Measurements from ENCODE around the gene EXOC4.
"Not testable (repeated sequence)": the region's sequence is repeated elsewhere in the genome, so short reads cannot be mapped to it uniquely, and the experiment has no call there.

Gene EXOC4

DNA sequence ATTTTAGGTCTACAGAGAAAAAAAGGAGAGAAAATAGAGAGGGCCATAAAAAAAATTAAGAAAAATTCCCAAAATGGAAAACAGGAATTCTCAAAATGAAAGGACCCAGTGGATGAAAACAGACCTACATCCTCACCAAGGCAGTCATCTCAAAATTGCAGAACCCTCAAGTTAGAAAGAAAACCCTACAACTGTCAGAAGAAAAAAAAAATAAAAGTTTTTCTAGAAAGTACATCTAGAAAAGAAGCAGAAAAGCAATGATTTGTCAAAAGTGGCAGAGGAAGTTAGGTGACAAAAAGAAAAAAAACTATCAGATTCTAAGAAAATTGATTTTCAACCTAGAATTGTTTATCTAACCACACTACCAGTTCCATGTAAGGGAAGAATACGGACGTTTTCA is 706.6 kb downstream of the EXOC4 start:
- DNase-seq, result no peak

DNA sequence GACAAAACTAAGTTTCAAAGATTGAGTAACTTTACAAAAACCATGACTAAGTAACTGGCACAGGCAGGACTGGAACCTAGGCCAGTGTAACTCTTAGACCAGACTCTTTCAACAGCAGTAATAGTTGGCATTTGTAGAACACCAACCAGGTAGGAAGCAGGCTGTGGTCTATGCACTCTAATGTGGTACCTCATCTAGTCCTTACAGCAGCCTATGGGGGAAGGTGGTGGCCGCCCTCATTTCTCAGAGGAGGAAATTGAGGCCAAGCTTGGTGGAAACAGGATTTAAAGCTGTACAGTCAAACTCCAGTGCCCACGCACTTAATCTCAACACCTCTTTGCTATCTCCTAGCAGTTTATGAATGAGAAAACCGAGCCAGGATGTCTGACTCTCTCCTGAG is 708.8 kb downstream of the EXOC4 start:
- no peak for DNase-seq

GRCh38 chr7:133962646-133963045 is 709.8 kb downstream of the EXOC4 start:
- no peak for DNase-seq

- DNase-seq, result no peak
These were observed 710.8 kb downstream of the EXOC4 start for GRCh38 chr7:133963629-133964028.

DNA sequence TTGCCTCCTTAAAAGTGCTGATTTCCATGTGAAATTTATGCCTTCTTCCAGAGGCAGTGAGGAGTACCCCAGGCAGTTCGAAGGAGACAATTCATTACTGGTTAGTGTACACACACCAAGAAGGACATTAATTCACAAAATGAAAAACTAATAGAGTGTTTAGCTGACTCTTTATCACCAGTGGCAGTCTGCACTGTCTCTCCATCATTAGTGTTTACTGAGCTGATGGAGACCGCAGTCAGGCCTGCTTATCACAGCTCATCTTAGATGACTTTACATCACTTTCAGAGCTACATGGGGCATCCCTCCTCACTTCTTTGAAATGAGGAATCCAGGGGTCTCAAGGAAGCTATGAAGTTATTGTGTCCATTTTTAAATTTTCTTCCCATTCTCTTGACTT is 718.7 kb downstream of the EXOC4 start:
- DNase-seq, result no peak

GRCh38 chr7:133973710-133974109 is 720.8 kb downstream of the EXOC4 start:
- DNase-seq, result no peak

GRCh38 chr7:133975130-133975529 is 722.3 kb downstream of the EXOC4 start:
- no peak for DNase-seq

GRCh38 chr7:133976140-133976539 is 723.3 kb downstream of the EXOC4 start:
- DNase-seq, result no peak

- DNase-seq, result no peak
These were observed 724.8 kb downstream of the EXOC4 start for GRCh38 chr7:133977409-133978274.

DNA sequence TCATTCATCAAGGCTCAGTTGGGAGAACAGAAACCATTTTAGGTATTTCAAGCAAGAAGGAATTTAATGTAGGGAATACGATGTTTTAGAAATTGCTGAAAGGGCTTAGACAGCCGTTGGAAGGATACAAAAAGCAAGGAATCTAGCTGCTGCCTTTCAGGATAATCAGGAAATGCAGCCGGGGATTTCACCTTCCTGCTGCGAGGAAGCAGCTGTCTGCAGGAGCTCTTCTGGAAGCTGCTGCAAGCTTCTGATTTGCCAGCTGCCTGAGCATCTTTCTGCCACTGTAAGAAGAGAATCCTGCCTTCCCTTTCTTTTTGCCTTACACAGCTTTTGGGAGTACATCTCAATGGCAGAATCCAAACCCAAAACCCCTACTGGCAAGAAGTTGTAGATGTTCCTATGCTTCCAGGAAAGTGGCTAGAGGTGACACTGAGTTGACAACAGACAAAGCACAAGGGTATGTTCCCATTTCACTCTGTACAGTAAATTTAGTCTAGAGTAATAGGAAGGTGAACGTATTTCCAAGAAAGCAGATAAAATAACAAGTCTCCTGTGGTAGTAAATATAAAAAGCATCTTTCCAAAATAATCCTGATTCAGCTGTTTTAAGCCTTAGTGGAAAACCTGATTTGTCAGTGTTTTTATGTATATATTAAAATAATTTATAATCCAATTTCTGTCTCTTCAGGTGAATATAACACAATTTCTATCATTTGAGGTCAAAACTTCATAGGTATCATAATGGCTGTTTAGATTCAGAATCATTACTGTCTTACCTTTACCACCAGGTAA is 725.8 kb downstream of the EXOC4 start:
- no peak for DNase-seq

GRCh38 chr7:133980804-133981203 is 727.9 kb downstream of the EXOC4 start:
- no peak for DNase-seq

- no peak for DNase-seq
These were observed 731.0 kb downstream of the EXOC4 start for GRCh38 chr7:133983685-133984419.

DNA sequence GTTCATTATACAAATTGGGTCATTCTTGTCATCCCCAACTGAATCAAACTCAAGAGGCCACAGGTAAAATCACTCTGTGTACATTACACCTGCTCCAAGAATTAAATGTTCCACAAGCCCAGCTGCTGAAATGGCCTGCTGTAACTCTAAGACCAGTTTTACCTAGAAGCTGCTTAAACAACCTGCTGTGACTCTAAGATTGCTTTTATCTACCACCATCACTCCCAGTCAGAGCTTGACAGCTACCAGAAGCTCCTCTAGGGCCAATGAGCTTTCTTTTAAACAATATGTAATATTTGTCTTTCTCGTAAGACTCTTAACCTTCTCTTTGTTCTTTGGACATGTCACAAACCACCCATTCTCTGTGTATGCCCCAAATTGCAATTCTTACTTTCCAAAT is 732.4 kb downstream of the EXOC4 start:
- no peak for DNase-seq

GRCh38 chr7:133987582-133987981 is 734.7 kb downstream of the EXOC4 start:
- DNase-seq, result no peak

- no peak for DNase-seq
These were observed 740.7 kb downstream of the EXOC4 start for GRCh38 chr7:133993547-133993946.

DNA sequence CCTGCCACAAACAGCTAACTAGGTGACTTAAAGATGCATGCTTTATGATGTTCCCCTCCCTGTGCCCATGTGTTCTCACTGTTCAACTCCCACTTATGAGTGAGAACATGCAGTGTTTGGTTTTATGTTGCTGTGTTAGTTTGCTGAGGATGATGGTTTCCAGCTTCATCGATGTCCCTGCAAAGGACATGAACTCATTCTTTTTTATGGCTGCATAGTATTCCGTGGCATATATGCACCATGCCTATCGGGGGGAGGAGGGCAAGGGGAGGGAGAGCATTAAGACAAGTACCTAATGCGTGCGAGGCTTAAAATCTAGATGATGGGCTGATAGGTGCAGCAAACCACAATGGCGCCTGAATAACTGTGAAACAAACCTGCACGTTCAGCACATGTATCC is 741.2 kb downstream of the EXOC4 start:
- not testable (repeated sequence) for DNase-seq

GRCh38 chr7:133997463-133997862 is 744.6 kb downstream of the EXOC4 start:
- DNase-seq, result no peak

DNA sequence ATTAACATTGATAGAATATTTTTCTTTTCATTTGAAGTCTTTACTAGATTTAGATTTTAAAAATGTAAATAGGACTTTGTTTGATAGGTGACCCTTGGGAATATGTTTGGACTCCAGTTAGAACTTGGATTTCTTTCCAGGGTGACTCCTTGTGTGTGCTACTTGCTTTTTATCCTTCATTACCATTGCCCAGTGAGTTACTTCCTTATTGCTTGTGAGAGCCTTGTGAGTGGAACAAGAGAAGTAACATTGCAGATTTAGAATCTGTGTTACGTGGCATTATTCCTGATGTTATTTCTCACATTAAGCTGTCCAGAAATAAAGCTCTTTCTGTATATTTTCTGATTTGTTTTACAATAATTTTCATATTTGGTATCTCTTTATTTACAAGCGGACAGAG is 746.3 kb downstream of the EXOC4 start:
- no peak for DNase-seq

DNA sequence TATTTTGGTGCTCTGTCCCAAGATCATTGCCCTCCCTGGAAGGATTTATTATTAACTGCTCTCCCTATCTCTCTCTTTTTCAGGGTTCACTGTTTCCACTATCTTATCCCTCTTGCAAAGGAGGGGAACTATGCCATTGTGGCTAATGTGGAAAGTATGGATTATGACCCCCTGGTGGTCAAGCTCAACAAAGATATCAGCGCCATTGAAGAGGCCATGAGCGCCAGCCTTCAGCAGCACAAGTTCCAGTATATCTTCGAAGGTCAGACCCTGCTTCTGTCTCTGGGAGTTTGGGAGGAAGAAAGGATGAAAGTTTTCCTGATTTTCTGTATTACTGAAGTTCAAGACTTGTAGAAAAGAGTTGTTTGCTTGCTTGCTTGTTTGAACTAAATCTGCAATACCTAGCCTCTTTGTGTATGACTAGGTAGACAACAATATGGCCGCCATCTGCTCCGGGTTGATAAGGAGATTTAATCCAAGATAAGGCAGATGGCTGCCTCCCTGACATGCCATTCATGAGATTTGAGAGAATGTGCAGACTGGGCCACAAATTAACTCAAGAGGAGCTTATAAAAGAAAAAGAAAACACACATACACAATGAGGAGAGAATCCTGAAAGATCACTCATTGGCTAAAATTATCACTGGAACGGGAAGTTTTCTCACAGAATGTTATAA is 752.1 kb downstream of the EXOC4 start:
- no peak for DNase-seq

DNA sequence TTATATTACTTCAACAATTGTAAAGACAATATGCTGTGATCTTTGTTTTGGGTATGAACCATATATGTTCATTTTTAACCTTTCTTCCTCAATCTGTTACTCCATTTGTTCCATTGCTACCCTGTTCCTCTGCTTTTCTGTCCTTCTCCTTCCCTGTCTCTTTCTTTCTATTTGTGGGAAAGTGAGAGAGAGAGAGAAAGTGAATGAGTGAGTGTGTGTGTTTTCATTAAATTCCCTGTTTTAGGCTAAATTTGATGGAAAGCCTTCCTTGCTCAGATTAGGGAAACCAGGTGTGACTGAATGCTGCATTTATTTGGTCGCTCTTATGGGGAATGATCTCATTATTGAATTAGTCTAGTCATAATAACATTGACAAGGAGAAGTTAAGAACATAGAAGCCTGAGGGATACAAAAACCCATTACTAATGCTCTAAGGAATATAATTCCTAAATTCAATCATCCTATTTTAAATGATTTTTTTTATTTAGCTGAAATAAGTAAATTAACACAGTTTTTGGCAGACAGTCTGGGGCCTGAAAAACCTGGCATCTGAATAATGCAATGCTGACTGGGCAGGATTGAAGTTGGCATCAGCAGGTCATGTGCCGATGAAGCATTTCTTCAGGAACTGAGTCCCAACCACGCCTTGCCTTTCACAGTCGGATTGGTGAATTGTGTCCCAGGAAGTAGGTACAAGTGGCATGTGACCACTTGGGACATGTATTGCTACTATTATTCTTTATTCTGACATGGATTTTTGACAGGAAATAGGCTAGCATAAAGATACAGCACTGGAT is 756.6 kb downstream of the EXOC4 start:
- DNase-seq, result no peak

DNA sequence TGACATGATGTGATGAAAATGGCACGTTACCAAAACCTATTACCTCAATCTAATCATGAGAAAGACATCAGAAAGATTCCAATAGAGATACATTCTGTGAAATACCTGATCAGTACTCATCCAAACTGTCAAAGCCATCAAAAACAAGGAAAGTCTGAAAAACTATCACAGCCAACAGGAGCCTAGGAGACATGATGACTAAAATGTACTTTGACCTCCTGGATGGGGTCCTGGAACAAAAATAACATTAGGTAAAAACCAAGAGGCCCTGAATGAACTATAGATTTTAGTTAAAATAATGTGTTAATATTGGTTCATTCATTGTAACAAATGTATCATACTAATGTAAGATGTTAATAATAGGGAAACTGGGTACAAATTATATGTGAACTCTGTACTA is 760.4 kb downstream of the EXOC4 start:
- DNase-seq, result no peak

DNA sequence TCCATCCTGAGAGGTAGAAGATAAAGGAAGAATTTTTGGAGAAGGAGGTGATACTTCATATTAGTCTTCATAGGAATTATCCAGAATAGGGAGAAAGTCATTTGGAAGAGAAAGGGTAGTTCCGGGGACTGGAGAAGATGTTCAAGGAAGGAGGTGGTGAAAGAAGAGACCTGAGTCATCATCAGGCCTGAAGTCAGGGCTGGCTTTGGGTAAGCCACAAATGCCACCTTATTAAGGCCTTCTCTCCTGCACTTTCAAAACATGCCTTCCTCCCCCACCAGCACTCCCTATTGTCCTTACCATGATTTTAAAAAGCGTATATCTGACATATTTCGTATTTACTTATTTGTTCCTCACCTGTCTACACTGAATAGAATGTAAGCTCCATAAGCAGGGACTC is 762.1 kb downstream of the EXOC4 start:
- no peak for DNase-seq

All from SIG-M5 (cell line).